HG03045 (cell line): ENCODE data around the gene SYNE1.
"Not testable (repeated sequence)": the region's sequence is repeated elsewhere in the genome, so short reads cannot be mapped to it uniquely, and the experiment has no call there.

Source experiments
- ATAC-seq: cut with Tn5 transposase; IDR thresholded peaks from one replicate; pipeline ENCODE4 v1.9.1; 2021; ENCODE audit warnings: mild to moderate bottlenecking, moderate library complexity; ENCODE audit not compliant: unreplicated experiment

SYNE1 gene

GRCh38 chr6:152428126-152428525 lies 209.0 kb downstream of the SYNE1 start:
- no peak for ATAC-seq

- no peak for ATAC-seq
Measured at GRCh38 chr6:152426276-152426675, 210.9 kb downstream of the SYNE1 start.

GRCh38 chr6:152423216-152424103 lies 213.7 kb downstream of the SYNE1 start:
- peak; percentile 52 for ATAC-seq

- ATAC-seq: not testable (repeated sequence)
Measured at GRCh38 chr6:152421496-152421895, 215.7 kb downstream of the SYNE1 start.

- no peak for ATAC-seq
Measured at GRCh38 chr6:152420696-152421095, 216.5 kb downstream of the SYNE1 start.

GRCh38 chr6:152418551-152418950 lies 218.6 kb downstream of the SYNE1 start:
- no peak for ATAC-seq

- ATAC-seq: no peak
Measured at GRCh38 chr6:152416652-152417051, 220.5 kb downstream of the SYNE1 start.

GRCh38 chr6:152404936-152405595 lies 232.1 kb downstream of the SYNE1 start:
- ATAC-seq: no peak

- ATAC-seq: no peak
Measured at GRCh38 chr6:152404086-152404857, 232.9 kb downstream of the SYNE1 start.

GRCh38 chr6:152402791-152403190 lies 234.4 kb downstream of the SYNE1 start:
- ATAC-seq: no peak

- ATAC-seq: no peak
Measured at GRCh38 chr6:152401978-152402377, 235.2 kb downstream of the SYNE1 start.

GRCh38 chr6:152399399-152399798 lies 237.8 kb downstream of the SYNE1 start:
- ATAC-seq: no peak

- no peak for ATAC-seq
Measured at GRCh38 chr6:152398993-152399392, 238.2 kb downstream of the SYNE1 start.

- ATAC-seq: no peak
Measured at GRCh38 chr6:152398316-152398715, 238.8 kb downstream of the SYNE1 start.

GRCh38 chr6:152394303-152394702 lies 242.9 kb downstream of the SYNE1 start:
- no peak for ATAC-seq

- no peak for ATAC-seq
Measured at GRCh38 chr6:152391179-152391880, 245.8 kb downstream of the SYNE1 start.

- no peak for ATAC-seq
Measured at GRCh38 chr6:152387091-152387490, 250.1 kb downstream of the SYNE1 start.

- no peak for ATAC-seq
Measured at GRCh38 chr6:152386131-152386530, 251.0 kb downstream of the SYNE1 start.

- no peak for ATAC-seq
Measured at GRCh38 chr6:152380993-152381898, 255.9 kb downstream of the SYNE1 start.

GRCh38 chr6:152380351-152380767 lies 256.8 kb downstream of the SYNE1 start:
- ATAC-seq: no peak
